ENCODE results near the gene ADM2. TPM values are rescaled to one million over a fixed set of nuclear protein-coding genes. Genes with fewer than 3 reads are reported as not detected.

Gene ADM2
- total RNA-seq, 1 donor from 2014 or later, result 0.42 TPM

- DNase-seq (ENCODE audit: low spot score), result no peak
Measured at GRCh38 chr22:50483977-50484853, 2.9 kb downstream of the ADM2 start.

- DNase-seq (ENCODE audit: low spot score), result no peak
Measured at GRCh38 chr22:50485221-50486131, 4.1 kb downstream of the ADM2 start.

GRCh38 chr22:50486561-50487289 lies 5.4 kb downstream of the ADM2 start, which contains the start of gene MIOX:
Gene MIOX (plus strand): TSS chr22:50486859. CDS start chr22:50486898, 39 bp downstream.
- DNase-seq (ENCODE audit: low spot score), result no peak

GRCh38 chr22:50487290-50488005 lies 6.1 kb downstream of the ADM2 start:
- no peak for DNase-seq (ENCODE audit: low spot score)

- DNase-seq (ENCODE audit: low spot score), result no peak
Measured at GRCh38 chr22:50488006-50488677, 6.8 kb downstream of the ADM2 start.

GRCh38 chr22:50488886-50489285 lies 7.5 kb downstream of the ADM2 start:
- no peak for DNase-seq (ENCODE audit: low spot score)

GRCh38 chr22:50489363-50490243 lies 8.3 kb downstream of the ADM2 start:
- DNase-seq (ENCODE audit: low spot score), result no peak

GRCh38 chr22:50490531-50491308 lies 9.4 kb downstream of the ADM2 start:
- DNase-seq (ENCODE audit: low spot score), result no peak

GRCh38 chr22:50497093-50497492 lies 15.8 kb downstream of the ADM2 start:
- no peak for DNase-seq (ENCODE audit: low spot score)

GRCh38 chr22:50498322-50498890 lies 17.1 kb downstream of the ADM2 start:
- DNase-seq (ENCODE audit: low spot score), result no peak

- DNase-seq (ENCODE audit: low spot score), result no peak
Measured at GRCh38 chr22:50500452-50500851, 19.1 kb downstream of the ADM2 start.

- no peak for DNase-seq (ENCODE audit: low spot score)
Measured at GRCh38 chr22:50502096-50502495, 20.8 kb downstream of the ADM2 start.

- DNase-seq (ENCODE audit: low spot score), result no peak
Measured at GRCh38 chr22:50502628-50503474, 21.5 kb downstream of the ADM2 start.

- DNase-seq (ENCODE audit: low spot score), result no peak
Measured at GRCh38 chr22:50503475-50504145, 22.3 kb downstream of the ADM2 start.

- DNase-seq (ENCODE audit: low spot score), result no peak
Measured at GRCh38 chr22:50504369-50505211, 23.2 kb downstream of the ADM2 start.

Measured in mesenteric fat pad (tissue), 1 donor.